Measurements from ENCODE around the gene THAP11.

Gene THAP11

DNA sequence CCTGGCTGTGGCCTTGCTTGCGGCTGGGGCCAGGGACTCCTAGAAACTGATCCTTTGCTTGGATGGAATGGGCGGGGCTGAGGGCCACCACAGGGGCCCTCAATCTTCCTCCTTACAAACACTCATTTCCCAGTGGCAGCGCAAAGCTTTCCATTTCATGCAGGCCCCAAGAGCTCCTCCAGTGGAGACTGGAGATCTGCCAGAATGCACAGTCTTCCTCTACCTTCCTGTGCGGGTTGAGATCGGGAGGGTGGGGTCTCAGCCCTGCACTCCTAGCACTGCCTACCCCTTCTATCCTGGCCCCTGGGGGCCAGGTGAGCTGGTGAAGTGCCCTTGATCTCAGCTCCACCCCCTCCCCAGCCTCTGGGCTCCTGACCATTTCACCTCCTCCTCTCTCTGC, 44.3 kb downstream of the THAP11 start:
- DNase-seq: no peak

DNA sequence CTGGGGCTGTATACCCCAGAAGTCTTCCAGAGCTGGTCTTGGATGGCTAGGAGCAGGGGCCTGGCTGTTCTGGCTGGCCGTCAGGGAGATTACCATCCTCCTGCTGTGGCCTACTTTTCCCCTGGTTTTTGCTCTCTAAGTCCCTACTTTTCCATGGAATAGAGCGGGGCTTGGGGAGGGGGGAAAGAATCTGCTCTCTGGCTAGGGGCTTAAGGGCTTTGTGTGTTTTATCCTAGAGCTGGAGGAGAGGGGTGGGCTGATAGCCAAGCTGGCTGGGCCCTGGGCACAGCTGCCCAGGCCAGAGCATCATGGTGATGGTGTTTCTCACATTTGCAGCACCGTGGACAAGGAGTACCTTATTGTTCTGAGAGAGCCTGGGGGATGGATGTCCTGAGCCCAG, 46.2 kb downstream of the THAP11 start:
- DNase-seq: no peak

DNA sequence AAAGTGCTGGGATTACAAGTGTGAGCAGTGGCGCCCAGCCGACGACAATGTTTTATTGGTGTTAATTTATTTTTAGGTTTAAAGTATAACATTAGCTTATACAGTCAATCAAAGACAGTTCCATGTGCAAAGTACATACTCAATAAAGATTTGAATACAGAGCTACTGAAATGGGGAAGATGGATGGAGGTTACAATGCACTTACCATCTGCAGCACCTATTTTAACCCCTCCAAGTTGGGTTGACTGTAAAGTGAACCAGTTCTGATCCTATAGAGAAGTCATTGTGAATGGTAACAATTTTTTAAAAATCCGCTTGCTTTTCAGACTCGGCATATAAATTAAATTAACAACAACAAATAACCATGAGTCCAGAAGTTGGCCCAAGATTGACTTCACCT, 50.3 kb downstream of the THAP11 start:
- DNase-seq: no peak

DNA sequence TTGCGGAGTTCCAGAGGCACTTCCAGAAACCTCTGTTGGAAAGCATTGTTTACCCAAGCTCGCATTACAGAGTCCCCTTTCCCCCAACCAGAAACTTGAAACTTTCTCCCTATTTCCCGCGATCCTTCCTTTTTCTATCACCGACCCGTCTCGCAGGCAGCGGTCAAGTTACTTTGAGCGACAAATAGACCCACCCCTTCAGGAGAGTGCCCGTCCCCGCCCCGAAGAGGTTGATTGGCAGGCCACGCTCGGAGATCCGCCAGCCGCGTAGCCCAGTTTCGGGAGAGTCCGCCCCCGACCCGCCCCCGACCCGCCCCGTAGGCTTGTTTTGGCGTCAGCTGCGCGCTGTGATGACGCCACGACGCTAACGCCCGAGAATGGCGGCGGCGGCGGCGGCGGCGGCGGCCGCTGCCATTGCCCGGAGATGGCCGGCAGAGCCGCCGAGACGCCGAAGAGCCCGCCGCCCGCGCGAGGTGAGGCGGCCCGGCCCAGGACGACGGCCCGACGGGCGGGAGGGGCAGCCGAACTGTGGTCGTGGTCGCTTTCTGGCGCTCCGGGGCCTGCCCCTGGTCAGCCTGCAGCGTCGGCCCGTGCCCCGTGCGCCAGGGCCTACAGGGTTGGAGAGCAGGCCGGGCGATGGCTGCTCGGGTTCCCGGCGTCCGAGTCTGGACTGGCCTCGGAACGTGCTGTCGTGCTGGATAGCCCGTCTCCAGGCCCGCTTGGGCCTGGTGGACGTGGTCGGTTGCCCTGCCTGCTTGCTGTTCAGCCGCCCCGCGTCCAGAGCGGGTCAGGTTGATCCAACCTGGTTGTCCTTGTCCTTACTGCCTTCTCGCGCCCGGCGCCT, 51.0 kb downstream of the THAP11 start, which contains the start of gene PSKH1:
PSKH1 (plus strand) TSS at position 356 of the 844 bp plus-strand sequence. CDS start 15,496 bp downstream, outside the sequence.
- peak; percentile 87 for DNase-seq
